ENCODE data around the gene CRIP1.

Gene CRIP1

GRCh38 chr14:105471297-105471821, 15.3 kb upstream of the CRIP1 start:
- no peak for DNase-seq

DNA sequence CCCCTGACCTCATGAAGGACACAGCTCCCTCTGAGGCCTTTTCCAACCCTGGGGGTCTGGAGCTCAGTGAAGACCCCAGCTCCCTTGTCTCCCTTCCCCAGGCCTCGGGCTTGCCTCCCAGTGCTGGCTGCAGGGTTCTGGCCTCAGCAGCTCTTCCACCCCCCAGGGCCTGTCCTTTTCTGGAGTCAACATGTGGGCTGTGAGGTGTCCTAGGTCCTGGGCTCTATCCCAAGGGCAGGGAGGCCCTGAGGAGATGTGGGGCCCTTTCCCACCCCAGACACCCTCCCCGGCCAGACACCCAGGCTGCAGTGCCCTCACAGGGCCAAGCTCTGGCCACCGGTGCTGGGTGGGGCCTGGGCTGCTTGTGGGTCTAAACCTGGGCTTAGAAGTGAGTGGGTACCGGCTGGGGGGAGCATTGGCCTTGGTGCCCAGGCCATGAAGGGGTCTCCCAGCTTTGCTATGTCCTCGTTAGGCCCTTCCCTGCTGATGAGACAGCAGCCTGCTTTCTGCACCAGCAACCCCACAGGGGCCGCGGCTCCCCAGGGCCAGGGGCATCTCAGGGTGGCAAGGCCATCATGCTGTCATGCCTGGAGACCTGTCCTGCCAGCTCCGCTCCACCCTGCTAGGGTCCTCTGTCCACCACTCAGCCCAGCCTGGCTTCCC, 14.7 kb upstream of the CRIP1 start:
- no peak for DNase-seq

- no peak for DNase-seq
Observed at GRCh38 chr14:105472486-105472991, 14.1 kb upstream of the CRIP1 start.

DNA sequence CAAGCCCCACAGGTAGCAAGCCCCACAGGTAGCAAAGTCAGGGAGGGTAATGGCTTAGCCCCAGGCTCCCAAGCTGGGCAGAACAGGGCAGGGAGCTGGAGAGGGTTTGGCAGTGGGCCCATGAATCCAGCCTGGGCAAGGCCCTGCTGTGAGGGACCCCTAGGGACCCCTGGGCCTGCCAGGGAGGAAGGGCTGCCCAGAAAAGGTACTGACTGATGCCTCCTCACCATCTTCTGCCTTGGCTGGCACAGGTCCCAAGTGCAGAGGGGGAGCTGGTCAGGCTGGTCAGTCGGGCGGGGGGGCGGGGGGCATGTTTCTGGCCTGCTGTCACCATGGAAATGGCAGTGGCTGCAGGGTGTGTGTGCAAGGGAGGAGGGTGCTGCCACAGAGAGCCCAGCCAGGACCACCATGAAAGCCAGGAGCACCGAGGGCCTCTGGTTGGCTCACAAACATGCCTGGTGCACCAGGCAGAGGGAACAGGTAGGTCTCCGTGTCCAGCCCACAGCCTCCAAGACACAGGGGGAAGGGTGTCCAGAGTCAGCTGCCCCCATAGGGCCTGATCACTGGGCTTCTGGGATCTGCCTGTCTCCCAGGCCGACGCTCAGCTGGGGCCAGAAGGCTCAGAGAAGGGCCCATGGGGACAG, 13.5 kb upstream of the CRIP1 start:
- DNase-seq = no peak

DNA sequence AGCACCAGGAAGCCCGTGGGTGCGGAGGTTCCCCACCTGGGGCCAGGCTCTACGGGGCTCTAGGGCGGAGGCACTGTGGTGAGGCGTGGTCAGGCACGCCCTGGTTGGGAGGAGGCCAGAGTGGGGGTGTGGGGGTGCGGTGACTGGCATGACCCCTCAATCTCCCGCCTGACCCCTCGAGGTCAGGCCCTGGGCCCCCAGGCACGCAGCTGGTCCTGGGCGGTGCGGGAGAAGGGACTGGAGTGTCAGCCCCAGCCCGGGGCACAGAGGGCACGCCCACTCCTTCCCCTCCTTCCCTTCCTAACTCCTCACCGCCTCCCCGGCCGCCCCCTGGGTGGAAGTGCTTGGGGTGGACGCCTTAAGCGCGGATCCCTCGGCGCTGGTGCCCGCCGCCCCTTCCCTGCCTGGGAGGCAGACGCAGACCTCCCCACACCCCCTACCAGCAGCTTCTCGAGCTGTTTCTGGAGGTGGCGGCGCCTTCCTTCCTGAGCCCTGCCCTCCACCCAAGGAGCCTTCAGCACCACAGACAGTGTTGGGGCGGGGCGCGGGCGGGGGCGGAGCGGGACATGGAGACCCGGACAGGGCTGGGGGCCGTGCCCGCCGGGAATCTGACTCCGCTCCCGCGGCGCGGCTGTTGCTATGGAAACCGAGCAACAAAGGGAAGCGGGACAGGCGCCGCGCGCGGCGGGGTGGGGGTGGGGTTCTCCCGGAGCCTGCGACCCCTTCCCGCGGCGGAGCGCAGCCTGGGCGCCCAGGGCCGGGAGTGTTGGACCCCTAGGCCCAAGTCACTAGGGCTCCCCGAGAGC, 12.8 kb upstream of the CRIP1 start:
- DNase-seq = peak; percentile 85

DNA sequence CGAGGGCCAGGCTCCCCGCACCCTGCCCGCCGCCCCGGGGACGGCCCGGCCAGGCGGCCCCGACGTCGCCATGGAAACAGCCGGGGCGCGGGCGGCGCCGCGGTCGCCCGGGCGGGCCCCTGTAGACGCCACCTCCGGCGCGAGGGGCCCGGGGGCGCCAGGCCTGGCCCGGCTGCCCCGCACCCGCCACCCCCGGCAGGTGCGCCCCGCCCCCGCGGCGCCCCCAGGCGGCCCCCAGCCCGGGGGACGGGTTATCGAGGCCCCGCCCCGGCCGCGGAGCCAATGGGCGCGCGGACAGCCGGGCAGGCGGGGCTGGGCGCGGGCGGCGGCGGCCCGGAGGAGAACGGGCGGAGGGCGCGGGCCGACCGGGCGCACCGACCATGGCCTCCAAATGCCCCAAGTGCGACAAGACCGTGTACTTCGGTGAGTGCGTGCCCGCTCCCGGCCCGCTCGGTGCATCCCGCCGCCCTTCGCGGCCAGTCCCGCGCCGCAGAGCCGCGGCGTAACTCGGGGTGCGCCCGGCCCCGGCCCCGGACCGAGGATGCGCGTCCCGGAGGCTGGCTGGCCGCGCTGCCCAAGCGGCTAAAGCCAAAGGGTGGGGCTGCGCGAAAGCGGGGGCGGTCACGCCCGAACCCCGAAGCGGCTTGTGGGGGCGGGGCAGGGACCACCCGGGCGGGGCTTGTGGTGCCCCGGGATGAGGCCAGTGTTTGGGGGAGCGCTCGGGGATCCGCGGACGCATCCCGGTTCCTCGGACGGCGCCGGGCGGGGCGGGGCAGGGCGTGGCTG, 12.0 kb upstream of the CRIP1 start, which contains the start of gene CRIP2:
Gene CRIP2, plus strand, starts transcription at position 339 of the 786 bp plus-strand sequence. Its CDS starts 42 bp downstream, at position 381.
- peak; percentile 62 for DNase-seq

- DNase-seq = peak; percentile 5
Observed at GRCh38 chr14:105475269-105476096, 11.2 kb upstream of the CRIP1 start.

DNA sequence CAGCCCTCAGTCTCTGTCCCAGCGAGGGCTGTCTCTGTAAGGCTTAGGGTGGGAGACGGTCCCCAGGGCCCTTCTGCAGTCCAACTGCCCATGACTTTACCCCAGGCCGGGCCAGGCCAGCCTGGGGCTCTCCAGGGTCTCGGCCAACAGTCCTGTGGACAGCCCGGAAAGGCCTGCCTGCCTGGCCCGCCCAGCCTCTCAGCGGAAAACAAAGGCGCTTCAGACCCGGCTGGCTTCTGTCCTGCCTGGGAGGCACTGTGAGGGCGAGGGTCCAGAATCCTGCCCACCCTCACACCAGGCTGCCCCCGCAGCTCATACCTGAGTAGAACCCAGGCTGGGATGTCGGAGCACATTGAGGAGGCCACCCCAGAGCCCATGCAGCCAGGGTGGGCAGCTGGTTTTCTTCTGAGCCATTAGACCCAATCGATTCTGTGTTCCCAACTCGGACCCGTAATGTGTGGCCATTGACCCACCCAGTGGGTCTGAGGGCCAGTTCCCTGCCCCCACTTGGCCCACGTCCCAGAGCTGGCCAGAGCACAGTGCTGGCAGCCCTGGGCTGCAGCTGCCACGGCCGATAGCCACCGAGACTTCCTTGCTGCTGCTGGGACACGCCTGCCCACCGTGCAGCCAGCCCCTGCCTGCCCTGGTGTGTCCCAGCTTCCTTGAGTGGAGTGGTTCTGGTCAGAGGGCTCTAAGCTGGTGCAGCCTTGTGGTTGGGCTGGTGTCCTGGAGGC, 10.4 kb upstream of the CRIP1 start:
- no peak for DNase-seq

GRCh38 chr14:105476831-105477659, 9.6 kb upstream of the CRIP1 start:
- no peak for DNase-seq

DNA sequence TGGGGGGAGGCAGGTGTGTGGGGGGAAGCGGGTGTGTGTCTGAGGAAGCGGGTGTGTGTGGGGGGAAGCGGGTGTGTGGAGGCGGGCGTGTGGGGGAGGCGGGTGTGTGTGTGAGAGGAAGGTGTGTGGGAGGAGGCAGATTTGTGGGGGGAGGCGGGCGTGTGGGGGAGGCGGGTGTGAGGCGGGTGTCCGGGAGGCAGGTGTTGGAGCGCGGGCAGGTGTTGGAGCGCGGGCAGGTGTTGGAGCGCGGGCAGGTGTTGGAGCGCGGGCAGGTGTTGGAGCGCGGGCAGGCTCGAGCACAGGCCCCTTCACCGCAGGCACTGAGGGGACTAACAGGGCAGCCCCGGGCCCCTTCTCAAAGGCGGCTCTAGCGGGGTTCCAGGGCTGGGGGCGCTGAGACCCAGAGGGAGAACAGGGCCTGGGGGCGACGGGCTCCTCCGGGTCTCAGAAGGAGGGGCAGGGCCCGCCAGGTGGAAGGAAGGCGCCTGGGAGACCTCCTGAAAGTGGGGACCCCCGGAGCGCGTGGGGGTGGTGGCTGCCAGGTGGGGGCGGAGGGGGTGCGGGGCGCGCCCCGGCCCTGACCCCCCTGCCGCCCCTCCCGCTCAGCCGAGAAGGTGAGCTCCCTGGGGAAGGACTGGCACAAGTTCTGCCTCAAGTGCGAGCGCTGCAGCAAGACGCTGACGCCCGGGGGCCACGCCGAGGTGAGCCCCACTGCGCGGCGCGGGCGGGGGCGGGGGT, 8.9 kb upstream of the CRIP1 start:
- peak; percentile 86 for DNase-seq

- DNase-seq = peak; percentile 54
Observed at GRCh38 chr14:105478398-105479251, 8.1 kb upstream of the CRIP1 start.

GRCh38 chr14:105479431-105480158, 7.1 kb upstream of the CRIP1 start:
- peak; percentile 18 for DNase-seq

DNA sequence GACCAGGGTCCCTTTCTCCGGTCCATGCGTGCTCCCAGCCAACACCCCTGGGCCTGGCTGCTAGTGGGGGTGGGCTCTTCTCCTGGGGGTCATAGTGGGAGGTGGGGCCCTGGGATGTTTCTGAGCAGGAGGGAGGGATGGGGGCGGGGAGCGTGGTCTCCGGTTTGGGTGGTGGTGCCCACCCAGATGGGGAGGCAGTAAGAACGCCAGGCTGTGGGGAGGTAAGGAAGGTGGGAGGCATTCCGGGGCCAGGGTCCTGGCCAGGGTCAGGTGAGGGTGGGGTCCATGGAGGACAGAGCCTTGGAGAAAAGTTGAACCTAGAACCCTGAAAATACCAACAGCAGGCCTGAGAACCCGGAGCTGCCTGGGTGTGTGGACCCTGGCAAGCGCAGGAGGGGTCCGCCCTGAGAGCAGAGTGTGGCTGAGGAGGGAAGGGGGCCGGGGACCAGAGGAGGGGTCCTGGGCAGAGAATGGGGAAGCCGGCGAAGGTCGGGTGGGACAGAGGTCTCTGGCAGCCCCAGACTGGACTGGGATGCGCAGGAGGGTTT, 6.4 kb upstream of the CRIP1 start:
- DNase-seq = no peak

DNA sequence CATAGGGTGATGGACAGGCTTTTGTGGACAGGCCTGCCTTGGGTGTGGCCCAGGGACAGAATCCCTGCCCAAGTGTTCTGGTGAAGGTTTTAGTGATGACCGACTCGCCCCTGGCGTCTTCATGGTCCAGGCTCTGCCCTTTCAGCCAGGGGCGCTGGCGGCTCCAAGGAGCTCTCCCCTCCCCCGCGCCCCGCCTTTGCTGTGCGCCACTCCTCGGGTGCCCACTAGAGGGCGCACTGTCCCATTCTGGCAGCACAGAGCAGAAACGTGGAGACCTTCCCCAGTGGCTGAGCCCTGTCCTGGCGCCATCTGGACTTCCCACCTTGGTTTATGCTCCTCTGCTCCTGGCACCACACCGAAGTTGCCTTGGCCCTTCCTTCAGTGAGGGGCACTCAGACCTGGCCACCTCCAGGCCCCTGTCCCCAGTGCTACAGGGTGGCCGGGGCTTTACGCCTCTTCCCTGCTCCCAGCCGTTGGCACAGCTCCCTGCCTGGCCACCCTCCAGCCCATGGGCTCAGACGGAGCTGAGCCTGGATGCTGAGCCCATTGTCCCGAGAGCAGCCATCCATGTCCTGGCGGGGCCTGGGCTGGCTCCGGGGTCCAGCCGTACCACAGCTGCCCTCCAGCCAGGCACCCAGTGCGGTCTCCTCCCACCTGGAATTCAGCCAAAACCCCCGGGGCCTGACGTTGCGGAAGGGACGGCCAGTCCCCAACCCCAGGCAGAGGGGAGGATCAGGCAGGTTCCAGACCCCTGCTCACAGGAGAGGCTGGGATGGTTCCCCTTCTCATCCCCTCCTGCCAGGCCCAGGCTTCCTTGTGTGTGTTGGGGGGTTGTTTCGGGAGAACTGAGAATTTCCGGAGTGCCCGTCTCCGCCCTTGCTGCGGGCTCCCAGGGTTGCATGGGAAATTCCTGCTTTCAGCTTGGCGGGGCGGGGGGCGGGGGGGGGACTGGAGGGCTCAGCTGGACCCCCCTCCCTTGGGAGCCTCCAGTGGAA, 5.6 kb upstream of the CRIP1 start:
- DNase-seq = peak; percentile 93

DNA sequence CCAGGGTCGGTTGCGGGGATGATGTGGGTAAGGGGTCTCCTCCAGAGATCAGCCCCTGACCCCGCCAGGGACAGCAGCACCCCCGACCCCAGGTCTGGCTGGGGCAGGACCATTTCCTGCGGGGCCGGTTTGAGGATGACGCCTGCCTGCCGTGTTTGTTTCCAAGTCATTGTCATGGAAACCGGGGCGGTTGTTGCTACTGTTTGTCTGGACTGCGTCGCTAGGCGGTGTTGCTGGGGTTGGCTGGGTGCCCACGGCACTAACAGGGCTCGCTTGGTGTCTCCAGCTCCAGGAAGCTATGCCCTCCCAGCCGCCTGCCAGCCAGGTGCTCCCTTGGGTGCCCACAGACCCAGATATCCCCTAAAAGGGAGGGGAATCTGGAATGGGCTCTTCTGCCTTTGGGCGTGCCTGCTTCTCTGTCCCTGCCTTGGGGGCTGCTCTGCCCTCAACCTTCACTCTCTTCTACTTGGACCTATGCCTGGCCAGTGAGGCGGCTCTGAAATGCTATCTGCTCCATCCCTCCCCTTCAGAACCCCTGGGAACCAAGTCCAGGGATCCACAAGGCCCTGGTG, 4.7 kb upstream of the CRIP1 start:
- DNase-seq = peak; percentile 99

All from CD4-positive, alpha-beta T cell treated with Interleukin-17A for 1 hour (primary cell).